ENCODE data around the gene SPAG16.

- TF ChIP-seq GATA3 (IDR thresholded peaks at IDR 0.05; ENCODE audit: low read depth, low read length) (no peak), GATA2 (IDR thresholded peaks at IDR 0.05; ENCODE audit: low read depth, low read length) (no peak)
These were observed 36.3 kb downstream of the SPAG16 start for GRCh38 chr2:213320604-213321003.

All from SH-SY5Y (cell line).